Stimulated activated naive CD8-positive, alpha-beta T cell treated with anti-CD3 and anti-CD28 coated beads, Interleukin-15, amount 100 ng/mL, for 72 hours (primary cell): ENCODE data around the gene SLC37A3.
A peak's percentile ranks its signal among the peaks of the same experiment; 100 is the strongest.
"Not testable (repeated sequence)": the region's sequence is repeated elsewhere in the genome, so short reads cannot be mapped to it uniquely, and the experiment has no call there.

Experiments
- ATAC-seq: fragments of 150-1000 bp; cut with Tn5 transposase; 2 replicates; pipeline ENCODE4 v1.10.0; 2021; ENCODE audit warnings: mild to moderate bottlenecking, moderate library complexity
- DNase-seq, 2 donors: peaks; one replicate each; pipeline ENCODE4 v3.0.0; 2021 to 2022
- H3K27ac Mint-ChIP-seq, 2 donors: one replicate each; pipeline ENCODE4 v1.8.0; 2022; ENCODE audit warnings: mild to moderate bottlenecking in 2 of 2, mixed read lengths in 2 of 2, moderate library complexity in 2 of 2
- H3K27me3 Mint-ChIP-seq: one replicate; pipeline ENCODE4 v1.8.0; 2022; ENCODE audit warnings: mixed read lengths
- H3K4me1 Mint-ChIP-seq: one replicate; pipeline ENCODE4 v1.8.0; 2022; ENCODE audit warnings: mild to moderate bottlenecking, mixed read lengths
- H3K4me3 Mint-ChIP-seq, 2 donors: one replicate each; pipeline ENCODE4 v1.8.0; 2022; ENCODE audit warnings: mild to moderate bottlenecking in 2 of 2, mixed read lengths in 2 of 2, moderate library complexity in 1 of 2
- H3K9me3 Mint-ChIP-seq, 2 donors: one replicate each; pipeline ENCODE4 v1.8.0; 2022; ENCODE audit warnings: mixed read lengths in 2 of 2

SLC37A3 gene

GRCh38 chr7:140397784-140398750, at the start of gene SLC37A3:
TSS of gene SLC37A3 (minus strand) at chr7:140398530. CDS start at chr7:140382526, 16,004 bp downstream.
- DNase-seq (peak; percentile 80 to 87), ATAC-seq (peak; percentile 95)
- H3K27ac Mint-ChIP-seq, result peak within 1 kb of the TSS; percentile 68 to 87
- peaks cover 43% of the 10 kb centered on the region for H3K4me1 Mint-ChIP-seq
- H3K4me3 Mint-ChIP-seq, result peak within 1 kb of the TSS; percentile 88 to 90
- no peaks in the 10 kb centered on the region for H3K9me3 Mint-ChIP-seq
- no peaks in the 10 kb centered on the region for H3K27me3 Mint-ChIP-seq

GRCh38 chr7:140447841-140448240, 49.5 kb upstream of the SLC37A3 start:
- no peak for DNase-seq
- Mint-ChIP-seq H3K27ac (no peak overlapping the region), H3K9me3 (no peaks in the 10 kb centered on the region), H3K4me3 (no peak overlapping the region), H3K4me1 (peaks cover 26% of the 10 kb centered on the region), H3K27me3 (no peaks in the 10 kb centered on the region)
- no peak for ATAC-seq

GRCh38 chr7:140446467-140446866, 48.1 kb upstream of the SLC37A3 start:
- H3K4me1 Mint-ChIP-seq, result peaks cover 16% of the 10 kb centered on the region

GRCh38 chr7:140441519-140441918, 43.2 kb upstream of the SLC37A3 start:
- Mint-ChIP-seq H3K4me1 (peaks cover 8% of the 10 kb centered on the region), H3K4me3 (no peak overlapping the region), H3K27me3 (no peaks in the 10 kb centered on the region), H3K9me3 (no peaks in the 10 kb centered on the region), H3K27ac (no peak overlapping the region)
- ATAC-seq (no peak), DNase-seq (no peak)

More at GRCh38 chr7:140446467-140446866, 48.1 kb upstream of the SLC37A3 start:
- Mint-ChIP-seq H3K27me3 (no peaks in the 10 kb centered on the region), H3K9me3 (no peaks in the 10 kb centered on the region), H3K4me3 (no peak overlapping the region), H3K27ac (no peak overlapping the region)
- ATAC-seq, result no peak
- DNase-seq, result no peak

- H3K9me3 Mint-ChIP-seq, result no peaks in the 10 kb centered on the region
- H3K4me1 Mint-ChIP-seq, result peaks cover 8% of the 10 kb centered on the region
- ATAC-seq (no peak), DNase-seq (no peak)
- H3K27ac Mint-ChIP-seq, result no peak overlapping the region
- no peaks in the 10 kb centered on the region for H3K27me3 Mint-ChIP-seq
- H3K4me3 Mint-ChIP-seq, result no peak overlapping the region
Measured at GRCh38 chr7:140440593-140440992, 42.3 kb upstream of the SLC37A3 start.

GRCh38 chr7:140439359-140439758, 41.0 kb upstream of the SLC37A3 start:
- ATAC-seq (no peak), DNase-seq (no peak)
- Mint-ChIP-seq H3K9me3 (no peaks in the 10 kb centered on the region), H3K27ac (no peak overlapping the region), H3K4me3 (no peak overlapping the region), H3K27me3 (no peaks in the 10 kb centered on the region), H3K4me1 (peaks cover 8% of the 10 kb centered on the region)

GRCh38 chr7:140435252-140435895, 37.0 kb upstream of the SLC37A3 start:
- Mint-ChIP-seq H3K9me3 (no peaks in the 10 kb centered on the region), H3K4me3 (no peak overlapping the region), H3K27me3 (no peaks in the 10 kb centered on the region), H3K4me1 (peaks cover 8% of the 10 kb centered on the region), H3K27ac (no peak overlapping the region)
- ATAC-seq (peak; percentile 20), DNase-seq (no peak)

GRCh38 chr7:140433396-140433795, 35.1 kb upstream of the SLC37A3 start:
- DNase-seq, result no peak
- no peaks in the 10 kb centered on the region for H3K4me1 Mint-ChIP-seq
- no peaks in the 10 kb centered on the region for H3K9me3 Mint-ChIP-seq
- H3K27me3 Mint-ChIP-seq, result no peaks in the 10 kb centered on the region
- ATAC-seq, result no peak
- no peak overlapping the region for H3K27ac Mint-ChIP-seq
- H3K4me3 Mint-ChIP-seq, result no peak overlapping the region

GRCh38 chr7:140426130-140426529, 27.8 kb upstream of the SLC37A3 start:
- no peak overlapping the region for H3K4me3 Mint-ChIP-seq
- no peaks in the 10 kb centered on the region for H3K27me3 Mint-ChIP-seq
- ATAC-seq, result no peak
- no peak overlapping the region for H3K27ac Mint-ChIP-seq
- no peak for DNase-seq
- H3K9me3 Mint-ChIP-seq, result no peaks in the 10 kb centered on the region
- no peaks in the 10 kb centered on the region for H3K4me1 Mint-ChIP-seq

GRCh38 chr7:140425718-140426117, 27.4 kb upstream of the SLC37A3 start:
- DNase-seq (no peak), ATAC-seq (no peak)
- no peak overlapping the region for H3K27ac Mint-ChIP-seq
- no peaks in the 10 kb centered on the region for H3K4me1 Mint-ChIP-seq
- H3K27me3 Mint-ChIP-seq, result no peaks in the 10 kb centered on the region
- H3K9me3 Mint-ChIP-seq, result no peaks in the 10 kb centered on the region
- H3K4me3 Mint-ChIP-seq, result no peak overlapping the region

GRCh38 chr7:140423501-140423900, 25.2 kb upstream of the SLC37A3 start:
- Mint-ChIP-seq H3K9me3 (no peaks in the 10 kb centered on the region), H3K4me1 (no peaks in the 10 kb centered on the region), H3K4me3 (no peak overlapping the region), H3K27me3 (no peaks in the 10 kb centered on the region), H3K27ac (no peak overlapping the region)
- ATAC-seq (no peak), DNase-seq (no peak)

GRCh38 chr7:140421521-140421920, 23.2 kb upstream of the SLC37A3 start:
- Mint-ChIP-seq H3K27me3 (no peaks in the 10 kb centered on the region), H3K4me1 (peaks cover 10% of the 10 kb centered on the region), H3K27ac (no peak overlapping the region), H3K9me3 (no peaks in the 10 kb centered on the region), H3K4me3 (no peak overlapping the region)
- ATAC-seq, result no peak
- DNase-seq, result no peak

- Mint-ChIP-seq H3K4me3 (no peak overlapping the region), H3K4me1 (peaks cover 16% of the 10 kb centered on the region), H3K9me3 (no peaks in the 10 kb centered on the region), H3K27me3 (no peaks in the 10 kb centered on the region), H3K27ac (no peak overlapping the region)
- DNase-seq (no peak), ATAC-seq (no peak)
Measured at GRCh38 chr7:140418653-140419052, 20.3 kb upstream of the SLC37A3 start.

GRCh38 chr7:140418156-140418472, 19.8 kb upstream of the SLC37A3 start:
- H3K4me3 Mint-ChIP-seq, H3K27ac Mint-ChIP-seq, ATAC-seq, DNase-seq, H3K9me3 Mint-ChIP-seq, H3K27me3 Mint-ChIP-seq: not testable (repeated sequence)
- peaks cover 16% of the 10 kb centered on the region for H3K4me1 Mint-ChIP-seq

GRCh38 chr7:140417456-140418155, 19.3 kb upstream of the SLC37A3 start:
- Mint-ChIP-seq H3K4me3 (no peak overlapping the region), H3K27ac (no peak overlapping the region), H3K9me3 (no peaks in the 10 kb centered on the region), H3K4me1 (peaks cover 16% of the 10 kb centered on the region), H3K27me3 (no peaks in the 10 kb centered on the region)
- ATAC-seq, result peak; percentile 39
- no peak for DNase-seq

GRCh38 chr7:140416560-140416959, 18.2 kb upstream of the SLC37A3 start:
- Mint-ChIP-seq H3K27me3 (no peaks in the 10 kb centered on the region), H3K4me1 (peaks cover 16% of the 10 kb centered on the region), H3K9me3 (no peaks in the 10 kb centered on the region), H3K27ac (no peak overlapping the region), H3K4me3 (no peak overlapping the region)
- ATAC-seq, result no peak
- no peak for DNase-seq
